Esophagus muscularis mucosa (tissue), 3 donors: Measurements from ENCODE around the gene RAB18.

Experiments
- CTCF ChIP-seq, 3 experiments: fragments of 200-600 bp in 2 of 3; fragments of 450-650 bp in 1 of 3; sonication (generic) in 2 of 3; IDR thresholded peaks; one replicate each; pipeline ENCODE4 v1.5.1; 2017 to 2019; ENCODE audit warnings: antibody characterized with exemption in 3 of 3, mild to moderate bottlenecking in 2 of 3, moderate library complexity in 1 of 3
- POLR2AphosphoS5 ChIP-seq, 2 donors: sonication (generic); formaldehyde crosslinking; IDR thresholded peaks; one replicate each; pipeline ENCODE4 v1.6.1; 2017; ENCODE audit warnings: antibody characterized with exemption in 2 of 2

GRCh38 chr10:27461312-27461711 lies 42.8 kb upstream of the RAB18 start:
- TF ChIP-seq POLR2AphosphoS5 (IDR thresholded peaks at IDR 0.05), result no peak
- no peak for TF ChIP-seq CTCF (IDR thresholded peaks at IDR 0.05)
